T-cell (primary cell): ENCODE data around the gene ACTL10. TPM values are rescaled to one million over a fixed set of nuclear protein-coding genes. Genes with fewer than 3 reads are reported as not detected.

ENCODE experiments used
- ATAC-seq, 4 experiments: fragments of 200-7000 bp in 3 of 4; fragments of 150-1000 bp in 1 of 4; cut with Tn5 transposase; replicated peaks in 1 of 4; 1 replicate in 3 of 4; 2 replicates in 1 of 4; pipeline ENCODE4 v1.10.0; 2021; ENCODE audit warnings: moderate library complexity in 3 of 4, mild to moderate bottlenecking in 2 of 4, moderate number of reproducible peaks in 1 of 4
- CTCF ChIA-PET, 2 donors: fragments of 300-600 bp; sonication (Branson Sonifier 250); formaldehyde crosslinking; loops; one replicate each; lab custom pipeline; 2022; ENCODE audit warnings: antibody characterized with exemption in 2 of 2; lab: Charles Lee
- POLR2A ChIA-PET, 2 donors: fragments of 300-600 bp; sonication (Branson Sonifier 250); formaldehyde crosslinking; loops; one replicate each; lab custom pipeline; 2022; ENCODE audit warnings: antibody characterized with exemption in 2 of 2; lab: Charles Lee
- DNase-seq, 35 experiments: peaks; one replicate each; pipeline versions ENCODE4 v3.0.0 to v3.0.0-alpha.2; 2013 to 2023
- H3K27ac ChIP-seq: one replicate; pipeline ENCODE4 v1.5.1; 2013; ENCODE audit warnings: low read length
- H3K27me3 ChIP-seq, 2 experiments: replicated peaks in 1 of 2; 1 replicate in 1 of 2; 2 replicates in 1 of 2; pipeline versions ENCODE4 v1.6.1 to v1.7.0; 2013; ENCODE audit warnings: low read length in 1 of 2, mixed read lengths in 1 of 2; ENCODE audit not compliant: control insufficient read depth in 2 of 2, insufficient read depth in 2 of 2; ENCODE audit errors: extremely low read depth in 1 of 2
- H3K36me3 ChIP-seq, 2 donors: 1 replicate in 1 of 2; 2 replicates in 1 of 2; pipeline versions ENCODE4 v1.6.1 to v1.7.0; 2013; ENCODE audit warnings: low read length in 1 of 2; ENCODE audit not compliant: control insufficient read depth in 2 of 2, insufficient read depth in 1 of 2; ENCODE audit errors: extremely low read depth in 1 of 2
- H3K4me1 ChIP-seq, 2 experiments: 1 replicate in 1 of 2; 2 replicates in 1 of 2; pipeline versions ENCODE4 v1.6.1 to v1.7.0; 2013; ENCODE audit warnings: low read length in 2 of 2, mixed read lengths in 1 of 2; ENCODE audit not compliant: insufficient read depth in 2 of 2, control insufficient read depth in 1 of 2; ENCODE audit errors: extremely low read depth in 1 of 2
- H3K4me3 ChIP-seq, 2 donors: 1 replicate in 1 of 2; 2 replicates in 1 of 2; pipeline versions ENCODE4 v1.5.1 to v1.7.0; 2013; ENCODE audit warnings: mild to moderate bottlenecking in 2 of 2, low read length in 1 of 2, moderate library complexity in 1 of 2; ENCODE audit not compliant: control insufficient read depth in 1 of 2; ENCODE audit errors: extremely low read depth in 1 of 2
- H3K9me3 ChIP-seq: 2 replicates; pipeline ENCODE4 v1.7.0; 2013
- H3K27ac Mint-ChIP-seq, 2 donors: one replicate each; pipeline ENCODE4 v1.8.0; 2020 to 2021; ENCODE audit warnings: mild to moderate bottlenecking in 2 of 2, mixed read lengths in 2 of 2
- H3K27me3 Mint-ChIP-seq, 2 donors: one replicate each; pipeline ENCODE4 v1.8.0; 2021 to 2022; ENCODE audit warnings: mixed read lengths in 2 of 2
- H3K36me3 Mint-ChIP-seq: one replicate; pipeline ENCODE4 v1.8.0; 2021; ENCODE audit warnings: mixed read lengths
- H3K4me1 Mint-ChIP-seq, 3 donors: one replicate each; pipeline ENCODE4 v1.8.0; 2020 to 2022; ENCODE audit warnings: mixed read lengths in 3 of 3, mild to moderate bottlenecking in 1 of 3
- H3K4me3 Mint-ChIP-seq, 3 donors: one replicate each; pipeline ENCODE4 v1.8.0; 2020 to 2022; ENCODE audit warnings: mild to moderate bottlenecking in 3 of 3, mixed read lengths in 3 of 3, moderate library complexity in 3 of 3
- H3K9me3 Mint-ChIP-seq, 3 donors: one replicate each; pipeline ENCODE4 v1.8.0; 2020 to 2022; ENCODE audit warnings: mixed read lengths in 3 of 3
- WGBS: methylation state at CpG from one replicate; pipeline ENCODE4 v1.1.5; 2013; ENCODE audit warnings: missing lambda C conversion rate; ENCODE audit not compliant: insufficient coverage; 5-methylcytosine and 5-hydroxymethylcytosine counted together
- total RNA-seq, 35 experiments: library from RNA in 6 of 35; stranded (reverse) in 6 of 35; fragments of 120-200 nt in 1 of 35; gene quantifications; one replicate each; pipeline versions ENCODE4 v1.2.1 to v1.2.4 and lab custom pipeline; 2013 to 2026

The ACTL10 gene
- total RNA-seq, 5 donors from 2014 or later (not counting 1 experiment from before 2014, with no cell fraction given) = 1.1 to 7.9 (median 6.1) TPM

DNA sequence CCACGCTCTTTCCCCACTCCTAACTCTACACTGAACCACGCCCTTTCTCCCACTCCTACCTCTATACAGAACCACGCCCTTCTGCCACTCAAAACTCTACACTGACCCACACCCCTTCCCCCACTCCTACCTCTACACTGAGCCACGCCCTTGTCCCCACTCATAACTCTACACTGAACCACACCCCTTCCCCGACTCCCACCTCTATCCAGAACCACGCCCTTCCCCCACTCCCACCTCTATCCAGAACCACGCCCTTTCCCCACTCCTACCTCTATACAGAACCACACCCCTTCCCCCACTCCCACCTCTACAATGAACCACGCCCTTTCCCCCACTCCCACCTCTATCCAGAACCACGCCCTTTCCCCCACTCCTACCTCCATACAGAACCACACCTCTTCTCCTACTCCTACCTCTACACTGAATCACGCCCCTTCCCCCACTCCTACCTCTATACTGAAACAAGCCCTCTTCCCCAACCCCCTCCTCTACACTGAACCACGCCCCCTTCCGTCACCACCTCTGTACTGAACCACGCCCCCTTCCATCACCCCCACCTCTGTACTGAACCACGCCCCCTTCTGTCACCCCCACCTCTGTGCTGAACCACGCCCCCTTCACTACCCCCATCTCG lies 43.3 kb downstream of the ACTL10 start:
- H3K4me1 Mint-ChIP-seq = peaks cover 8 to 24% (median 10%) of the 10 kb centered on the region in 3 donors
- ATAC-seq = no peak
- no peaks in the 10 kb centered on the region for H3K27me3 Mint-ChIP-seq
- Histone ChIP-seq H3K4me1 (peaks cover 0 to 8% of the 10 kb centered on the region in 2 experiments), H3K9me3 (no peaks in the 10 kb centered on the region), H3K27me3 (no peaks in the 10 kb centered on the region), H3K36me3 (peaks cover 18 to 49% of the 10 kb centered on the region in 2 donors), H3K4me3 (no peak overlapping the region), H3K27ac (no peak overlapping the region)
- H3K36me3 Mint-ChIP-seq = peaks cover 39% of the 10 kb centered on the region
- ChIA-PET CTCF (no interaction called here), POLR2A (no interaction called here)
- no peak overlapping the region for H3K27ac Mint-ChIP-seq
- H3K4me3 Mint-ChIP-seq = no peak overlapping the region
- WGBS = 91% methylated on average over 10 of the region's 16 CpGs
- DNase-seq = no peak
- no peaks in the 10 kb centered on the region for H3K9me3 Mint-ChIP-seq

- H3K27ac ChIP-seq = no peak overlapping the region
- CTCF ChIA-PET = no interaction called here
These were observed 44.1 kb downstream of the ACTL10 start for GRCh38 chr20:33710681-33711445.

DNA sequence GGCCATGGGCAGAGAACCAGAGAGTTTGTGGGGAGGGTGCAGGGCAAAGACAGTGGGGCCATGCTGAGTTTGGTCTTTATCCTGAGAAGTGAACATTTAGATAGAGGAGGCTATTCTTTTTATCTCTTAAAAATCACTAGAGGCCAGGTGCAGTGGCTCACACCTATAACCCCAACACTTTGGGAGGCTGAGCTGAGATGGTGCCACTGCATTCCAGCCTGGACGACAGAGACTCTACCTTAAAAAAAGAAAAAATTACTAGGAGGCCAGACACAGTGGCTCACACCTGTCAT lies 44.6 kb downstream of the ACTL10 start:
- CTCF ChIA-PET = no interaction called here
- H3K27me3 Mint-ChIP-seq = no peaks in the 10 kb centered on the region
- no peak overlapping the region for H3K27ac ChIP-seq
- peaks cover 42% of the 10 kb centered on the region for H3K36me3 Mint-ChIP-seq
- no peaks in the 10 kb centered on the region for H3K9me3 Mint-ChIP-seq
- POLR2A ChIA-PET = no interaction called here
- no peak for ATAC-seq
- no peak overlapping the region for H3K4me3 Mint-ChIP-seq
- DNase-seq = no peak
- peaks cover 0 to 8% of the 10 kb centered on the region in 2 experiments for H3K4me1 ChIP-seq
- H3K9me3 ChIP-seq = no peaks in the 10 kb centered on the region
- H3K36me3 ChIP-seq = peaks cover 13 to 50% of the 10 kb centered on the region in 2 donors
- no peaks in the 10 kb centered on the region for H3K27me3 ChIP-seq
- H3K4me1 Mint-ChIP-seq = peaks cover 8 to 29% (median 13%) of the 10 kb centered on the region in 3 donors
- WGBS = no CpG with 5 or more reads among the region's 1 CpG
- H3K27ac Mint-ChIP-seq = no peak overlapping the region
- no peak overlapping the region for H3K4me3 ChIP-seq

More at GRCh38 chr20:33710681-33711445, 44.1 kb downstream of the ACTL10 start:
- peaks cover 8 to 24% (median 10%) of the 10 kb centered on the region in 3 donors for H3K4me1 Mint-ChIP-seq
- no peak overlapping the region for H3K27ac Mint-ChIP-seq
- Histone ChIP-seq H3K27me3 (no peaks in the 10 kb centered on the region), H3K9me3 (no peaks in the 10 kb centered on the region), H3K4me1 (peaks cover 0 to 8% of the 10 kb centered on the region in 2 experiments), H3K36me3 (peaks cover 18 to 50% of the 10 kb centered on the region in 2 donors), H3K4me3 (no peak overlapping the region)
- 97% methylated on average over 10 of the region's 14 CpGs for WGBS
- H3K9me3 Mint-ChIP-seq = no peaks in the 10 kb centered on the region
- no peak for DNase-seq
- ATAC-seq = no peak
- no peak overlapping the region for H3K4me3 Mint-ChIP-seq
- POLR2A ChIA-PET = no interaction called here
- H3K27me3 Mint-ChIP-seq = no peaks in the 10 kb centered on the region
- H3K36me3 Mint-ChIP-seq = peaks cover 39% of the 10 kb centered on the region

DNA sequence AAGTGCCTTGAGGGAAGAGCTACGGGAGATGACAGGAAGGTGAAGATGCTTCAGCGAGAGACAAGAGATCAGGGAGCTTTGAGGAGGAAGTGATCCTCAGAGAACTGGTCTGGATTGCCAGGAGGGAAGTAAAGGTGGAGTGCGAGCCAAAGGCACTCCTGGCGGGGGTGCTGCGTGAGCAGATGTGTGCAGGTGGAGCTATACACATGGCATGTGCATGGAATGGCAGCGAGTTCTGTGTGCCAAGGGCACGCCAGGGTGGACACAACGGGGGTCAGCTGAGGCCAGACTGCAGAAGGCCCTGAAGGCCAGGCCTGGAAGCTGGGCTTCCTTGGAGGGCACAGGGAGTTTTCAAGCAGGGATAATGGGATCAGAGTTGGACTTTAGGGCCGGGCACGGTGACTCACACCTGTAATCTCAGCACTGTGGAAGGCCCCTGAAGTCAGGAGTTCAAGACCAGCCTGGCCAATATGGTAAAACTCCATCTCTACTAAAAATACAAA lies 47.2 kb downstream of the ACTL10 start:
- no peaks in the 10 kb centered on the region for H3K9me3 ChIP-seq
- 98% methylated on average over 8 of the region's 10 CpGs for WGBS
- CTCF ChIA-PET = no interaction called here
- Mint-ChIP-seq H3K27ac (no peak overlapping the region), H3K9me3 (no peaks in the 10 kb centered on the region), H3K36me3 (peaks cover 38% of the 10 kb centered on the region), H3K4me3 (no peak overlapping the region), H3K4me1 (peaks cover 18 to 42% (median 23%) of the 10 kb centered on the region in 3 donors), H3K27me3 (no peaks in the 10 kb centered on the region)
- H3K36me3 ChIP-seq = peaks cover 13 to 40% of the 10 kb centered on the region in 2 donors
- DNase-seq (no peak), ATAC-seq (no peak)
- no peaks in the 10 kb centered on the region for H3K27me3 ChIP-seq
- peaks cover under 1 to 13% of the 10 kb centered on the region in 2 experiments for H3K4me1 ChIP-seq
- no peak overlapping the region for H3K4me3 ChIP-seq
- no peak overlapping the region for H3K27ac ChIP-seq
- POLR2A ChIA-PET = no interaction called here

GRCh38 chr20:33716498-33716897 lies 49.8 kb downstream of the ACTL10 start:
- H3K36me3 ChIP-seq = peaks cover 7 to 28% of the 10 kb centered on the region in 2 donors
- ATAC-seq = no peak
- no peaks in the 10 kb centered on the region for H3K9me3 Mint-ChIP-seq
- H3K36me3 Mint-ChIP-seq = peaks cover 27% of the 10 kb centered on the region
- H3K4me3 Mint-ChIP-seq = no peak overlapping the region
- H3K27ac ChIP-seq = no peak overlapping the region
- peaks cover 2 to 22% of the 10 kb centered on the region in 2 experiments for H3K4me1 ChIP-seq
- H3K4me1 Mint-ChIP-seq = peaks cover 28 to 48% (median 30%) of the 10 kb centered on the region in 3 donors
- no peak overlapping the region for H3K27ac Mint-ChIP-seq
- ChIA-PET POLR2A (no interaction called here), CTCF (no interaction called here)
- DNase-seq = no peak
- no peaks in the 10 kb centered on the region for H3K27me3 Mint-ChIP-seq
- no peaks in the 10 kb centered on the region for H3K27me3 ChIP-seq
- WGBS = no CpG with 5 or more reads among the region's 2 CpGs
- no peaks in the 10 kb centered on the region for H3K9me3 ChIP-seq
- H3K4me3 ChIP-seq = no peak overlapping the region
